Ovary (tissue), 9 donors: ENCODE measurements around the gene P2RY12. TPM values are rescaled to one million over a fixed set of nuclear protein-coding genes. Genes with fewer than 3 reads are reported as not detected.

Experiments used
- DNase-seq, 5 donors: peaks; one replicate each; pipeline ENCODE4 v3.0.0-alpha.2; 2019 to 2020
- H3K27ac ChIP-seq, 2 donors: fragments of 200-600 bp; one replicate each; pipeline versions ENCODE4 v1.5.1 to v1.8.0; 2019 to 2022
- H3K27me3 ChIP-seq: fragments of 200-600 bp; one replicate; pipeline ENCODE4 v1.8.0; 2022
- H3K36me3 ChIP-seq: fragments of 200-600 bp; sonication (generic); one replicate; pipeline ENCODE4 v1.5.1; 2019
- H3K4me1 ChIP-seq: one replicate; pipeline ENCODE4 v1.8.1; 2013; ENCODE audit warnings: mild to moderate bottlenecking, moderate library complexity; ENCODE audit not compliant: insufficient read depth
- H3K4me3 ChIP-seq: fragments of 200-600 bp; sonication (generic); one replicate; pipeline ENCODE4 v1.5.1; 2017
- H3K9me3 ChIP-seq, 2 donors: fragments of 200-600 bp in 1 of 2; sonication (generic) in 1 of 2; one replicate each; pipeline versions ENCODE4 v1.5.1 to v1.8.1; 2013 to 2019; ENCODE audit warnings: mild to moderate bottlenecking in 1 of 2, moderate library complexity in 1 of 2
- EP300 ChIP-seq: sonication (generic); formaldehyde crosslinking; IDR thresholded peaks from one replicate; pipeline ENCODE4 v1.6.1; 2017; ENCODE audit warnings: antibody characterized with exemption
- POLR2A ChIP-seq: fragments of 450-650 bp; IDR thresholded peaks from one replicate; pipeline ENCODE4 v1.6.1; 2017; ENCODE audit warnings: antibody characterized with exemption, mild to moderate bottlenecking, moderate library complexity
- whole genome bisulfite sequencing, 3 donors: extraction: QIAGEN DNeasy Blood & Tissue Kit in 1 of 3; methylation state at CpG; one replicate each; pipeline versions ENCODE4 v1.1.5 to v1.1.7; 2013 to 2017; 5-methylcytosine and 5-hydroxymethylcytosine counted together
- intact Hi-C, 4 donors: fragments of 100-400 bp; cut with DNase I; formaldehyde crosslinking; loops; one replicate each; pipeline versions ENCODE4 v1.11.0 to v1.15.1; 2022 to 2023
- polyA plus RNA-seq, 2 donors: library from polyadenylated mRNA; stranded (reverse); fragments of 200-250 nt in 1 of 2; fragments of 350-450 nt in 1 of 2; fragmentation: Illumina TruSeq in 1 of 2; extraction: RNeasy Lipid Tissue Mini Kit (QIAGEN cat#74804) in 1 of 2; gene quantifications; one replicate each; pipeline ENCODE4 v1.2.3, GENCODE V29; 2013 to 2014
- total RNA-seq, 7 donors: library from RNA; depleted of rRNA in 2 of 7; stranded (reverse); fragments of >200 nt in 2 of 7; fragmentation: NEBNext Ultra II Directional in 3 of 7; extraction: Animal tissue kit (Norgen Biotek cat#: 25700) in 3 of 7; gene quantifications; one replicate each; pipeline versions ENCODE4 v1.1.0 to v1.2.4, GENCODE V29; 2016 to 2023
- TF ChIP-seq, protein P1 (sequence below), 3 donors: fragments of 450-650 bp in 2 of 3; fragments of 200-600 bp in 1 of 3; IDR thresholded peaks; one replicate each; pipeline versions ENCODE4 v1.5.1 to v1.8.0; 2016 to 2022; ENCODE audit warnings: antibody characterized with exemption in 3 of 3, mild to moderate bottlenecking in 1 of 3
- donor health status: DM: no; HTN: no; CAD: no; lungs with moderate emphysema.
- donor health status: DM: no; HTN: no; CAD: no.
- donor health status: Bipolar disorder and iron deficiency.
- donor health status: DM: yes; HTN: yes; CAD: no.
- donor health status: DM: no; HTN: no; CAD: no.
- donor health status: DM: yes; HTN: yes; CAD: no.

P2RY12 gene
- total and polyA plus RNA-seq, 9 donors = 0.19 to 1.7 (median 0.69) TPM

DNA sequence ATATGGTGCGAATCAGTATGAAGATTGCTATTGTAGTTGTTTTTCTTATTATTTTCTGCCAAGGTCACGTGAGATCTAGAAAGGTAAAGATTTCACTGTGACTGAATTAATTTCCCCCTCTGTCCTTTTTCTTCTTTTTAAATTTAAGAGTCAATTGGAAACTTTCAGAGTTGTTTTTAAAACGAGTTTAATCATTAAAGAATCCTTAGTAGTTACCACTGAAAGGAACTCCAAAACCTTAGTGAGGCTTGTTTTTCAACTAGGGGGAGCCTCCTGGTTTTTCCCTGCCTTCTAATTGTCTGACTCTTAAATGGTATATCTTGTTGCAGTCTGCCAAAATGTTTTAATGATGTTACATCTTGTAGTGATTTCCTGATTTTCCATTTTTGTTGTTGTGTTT lies 17.6 kb downstream of the P2RY12 start:
- no peaks in the 10 kb centered on the region for H3K9me3 ChIP-seq
- intact Hi-C loops = no loop called here

DNA sequence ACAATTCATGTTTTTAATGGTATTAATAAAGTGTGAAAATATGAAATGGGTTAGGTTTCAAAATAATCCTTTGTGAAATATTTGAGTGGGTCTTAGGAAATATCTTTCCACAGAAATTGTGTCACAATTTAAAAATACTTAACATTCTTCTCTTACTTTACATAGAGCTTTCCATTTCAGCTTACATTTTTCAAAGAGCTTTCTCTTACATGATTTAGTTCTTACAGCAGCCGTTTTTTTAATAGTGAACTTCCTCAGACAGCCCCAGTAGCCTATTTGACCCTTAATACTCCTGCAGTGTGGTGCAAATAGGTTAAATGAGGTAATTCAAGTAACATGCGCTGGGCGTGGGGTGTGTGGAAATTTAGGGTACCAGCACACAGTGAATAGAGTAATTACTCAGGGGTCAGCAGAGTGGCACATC lies 21.8 kb downstream of the P2RY12 start:
- H3K4me3 ChIP-seq = no peak overlapping the region
- intact Hi-C loops = no loop called here
- TF ChIP-seq POLR2A = no peak
- no peaks in the 10 kb centered on the region for H3K36me3 ChIP-seq
- H3K27ac ChIP-seq = no peak overlapping the region
- 56 to 63% (median 62%) methylated on average over 3 of the region's 3 CpGs for WGBS, 3 donors
- H3K4me1 ChIP-seq = no peaks in the 10 kb centered on the region
- no peaks in the 10 kb centered on the region for H3K27me3 ChIP-seq
- no peak for DNase-seq
- no peaks in the 10 kb centered on the region for H3K9me3 ChIP-seq

More for the DNA sequence above, 17.6 kb downstream of the P2RY12 start:
- no peak for TF ChIP-seq POLR2A
- TF ChIP-seq, protein P1, sequence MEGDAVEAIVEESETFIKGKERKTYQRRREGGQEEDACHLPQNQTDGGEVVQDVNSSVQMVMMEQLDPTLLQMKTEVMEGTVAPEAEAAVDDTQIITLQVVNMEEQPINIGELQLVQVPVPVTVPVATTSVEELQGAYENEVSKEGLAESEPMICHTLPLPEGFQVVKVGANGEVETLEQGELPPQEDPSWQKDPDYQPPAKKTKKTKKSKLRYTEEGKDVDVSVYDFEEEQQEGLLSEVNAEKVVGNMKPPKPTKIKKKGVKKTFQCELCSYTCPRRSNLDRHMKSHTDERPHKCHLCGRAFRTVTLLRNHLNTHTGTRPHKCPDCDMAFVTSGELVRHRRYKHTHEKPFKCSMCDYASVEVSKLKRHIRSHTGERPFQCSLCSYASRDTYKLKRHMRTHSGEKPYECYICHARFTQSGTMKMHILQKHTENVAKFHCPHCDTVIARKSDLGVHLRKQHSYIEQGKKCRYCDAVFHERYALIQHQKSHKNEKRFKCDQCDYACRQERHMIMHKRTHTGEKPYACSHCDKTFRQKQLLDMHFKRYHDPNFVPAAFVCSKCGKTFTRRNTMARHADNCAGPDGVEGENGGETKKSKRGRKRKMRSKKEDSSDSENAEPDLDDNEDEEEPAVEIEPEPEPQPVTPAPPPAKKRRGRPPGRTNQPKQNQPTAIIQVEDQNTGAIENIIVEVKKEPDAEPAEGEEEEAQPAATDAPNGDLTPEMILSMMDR (IDR thresholded peaks at IDR 0.05) = no peak
- TF ChIP-seq EP300 = no peak
- Histone ChIP-seq H3K4me3 (no peak overlapping the region), H3K4me1 (no peaks in the 10 kb centered on the region), H3K27ac (no peak overlapping the region), H3K27me3 (no peaks in the 10 kb centered on the region), H3K36me3 (no peaks in the 10 kb centered on the region)
- DNase-seq = no peak
- WGBS, 3 donors = 80 to 85% (median 84%) methylated on average over 3 of the region's 3 CpGs

DNA sequence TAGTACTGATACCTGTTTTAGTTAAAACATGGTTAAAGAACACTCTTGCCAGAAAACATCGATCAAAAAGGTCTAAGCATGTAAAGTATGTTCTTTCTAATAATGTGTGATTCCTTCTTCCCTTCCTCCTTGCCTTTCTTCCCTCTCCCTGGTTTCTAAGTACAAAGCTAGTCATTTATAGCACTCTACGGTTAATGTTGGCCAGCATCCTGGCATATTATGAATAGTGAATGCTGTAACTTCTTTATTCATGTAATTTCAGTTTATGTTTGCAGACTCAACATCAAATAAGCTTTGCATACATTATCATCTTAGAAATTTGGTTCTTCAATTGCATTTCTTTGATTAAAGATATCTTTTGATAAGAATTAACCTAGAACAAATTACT lies 27.1 kb downstream of the P2RY12 start:
- TF ChIP-seq, protein P1 (IDR thresholded peaks at IDR 0.05) = no peak
- TF ChIP-seq EP300 = no peak
- TF ChIP-seq POLR2A = no peak
- Histone ChIP-seq H3K4me1 (no peaks in the 10 kb centered on the region), H3K27me3 (peaks cover 2% of the 10 kb centered on the region), H3K9me3 (no peaks in the 10 kb centered on the region), H3K36me3 (no peaks in the 10 kb centered on the region), H3K4me3 (no peak overlapping the region), H3K27ac (no peak overlapping the region)
- intact Hi-C loops = no loop called here
- no peak for DNase-seq
- 66 to 86% (median 81%) methylated on average over 2 of the region's 2 CpGs for WGBS, 3 donors

DNA sequence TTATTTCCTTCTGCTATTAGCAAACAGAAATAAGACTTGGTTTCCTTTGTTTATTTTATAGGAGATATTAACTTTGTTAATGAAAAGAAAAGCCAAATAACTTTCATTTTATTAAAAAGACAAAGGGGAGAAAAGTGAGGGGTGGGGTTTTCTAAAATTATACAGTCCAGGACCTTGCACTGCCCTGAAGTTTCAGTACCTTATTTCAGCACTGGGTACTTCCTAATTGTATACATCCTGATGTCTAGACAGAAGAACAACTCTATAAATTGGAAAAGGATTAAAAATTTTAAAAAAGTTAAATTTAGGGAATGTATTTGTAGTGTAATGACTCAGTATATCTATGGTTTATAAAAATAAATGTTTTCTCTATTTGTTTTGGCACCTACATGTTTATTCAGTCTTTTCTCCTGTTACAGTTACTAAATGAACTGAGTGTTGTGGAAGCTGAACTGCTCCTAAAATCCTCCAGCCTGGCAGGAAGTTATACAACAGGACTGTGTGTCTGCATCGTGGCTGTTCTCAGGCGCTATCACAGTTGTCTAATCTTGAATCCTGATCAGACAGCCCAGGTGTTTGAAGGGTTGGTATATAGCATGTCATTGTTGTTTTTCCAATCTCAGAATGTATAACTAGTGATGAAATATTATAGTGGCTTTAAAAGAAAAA lies 27.6 kb downstream of the P2RY12 start:
- H3K9me3 ChIP-seq = no peaks in the 10 kb centered on the region
- no peak overlapping the region for H3K4me3 ChIP-seq
- WGBS, 3 donors = 64 to 67% (median 65%) methylated on average over 2 of the region's 2 CpGs
- TF ChIP-seq POLR2A (no peak), EP300 (no peak)
- no peak overlapping the region for H3K27ac ChIP-seq
- H3K27me3 ChIP-seq = peaks cover 2% of the 10 kb centered on the region
- no peaks in the 10 kb centered on the region for H3K4me1 ChIP-seq
- DNase-seq = no peak
- intact Hi-C loops = no loop called here
- no peaks in the 10 kb centered on the region for H3K36me3 ChIP-seq

DNA sequence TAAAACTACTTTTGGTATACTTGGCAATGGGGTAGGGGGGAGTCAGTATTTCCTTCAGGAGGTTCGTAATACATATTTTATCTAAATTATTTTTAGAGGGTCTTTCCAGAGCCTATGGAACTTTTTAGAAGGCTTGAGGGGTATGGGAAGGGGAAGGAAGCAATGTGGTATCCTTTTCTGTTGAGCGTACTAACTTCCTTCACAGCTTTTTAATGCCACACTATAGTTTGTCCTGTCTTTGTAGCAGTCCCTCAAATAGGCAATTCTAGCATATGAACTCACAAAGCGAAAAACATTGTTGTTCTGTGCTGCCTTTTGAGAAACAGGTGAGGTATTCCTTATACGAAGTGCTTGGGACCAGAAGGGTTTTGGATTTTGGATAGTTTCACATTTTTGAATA lies 32.9 kb downstream of the P2RY12 start:
- no peak overlapping the region for H3K27ac ChIP-seq
- WGBS, 3 donors = 93 to 94% (median 94%) methylated on average over 4 of the region's 4 CpGs
- DNase-seq = no peak
- H3K4me3 ChIP-seq = no peak overlapping the region
- no peaks in the 10 kb centered on the region for H3K36me3 ChIP-seq
- H3K27me3 ChIP-seq = peaks cover under 1% of the 10 kb centered on the region
- TF ChIP-seq, protein P1 (IDR thresholded peaks at IDR 0.05) = no peak
- TF ChIP-seq EP300 (no peak), POLR2A (no peak)
- no peaks in the 10 kb centered on the region for H3K4me1 ChIP-seq
- H3K9me3 ChIP-seq = no peaks in the 10 kb centered on the region
- intact Hi-C loops = no loop called here
